ENCODE results near the gene SULT4A1. TPM values are rescaled to one million over a fixed set of nuclear protein-coding genes. Genes with fewer than 3 reads are reported as not detected.

The SULT4A1 gene
- total RNA-seq, 4 donors from 2014 or later = 0.25 to 0.46 TPM; not detected in 2

- TF ChIP-seq, protein P1, sequence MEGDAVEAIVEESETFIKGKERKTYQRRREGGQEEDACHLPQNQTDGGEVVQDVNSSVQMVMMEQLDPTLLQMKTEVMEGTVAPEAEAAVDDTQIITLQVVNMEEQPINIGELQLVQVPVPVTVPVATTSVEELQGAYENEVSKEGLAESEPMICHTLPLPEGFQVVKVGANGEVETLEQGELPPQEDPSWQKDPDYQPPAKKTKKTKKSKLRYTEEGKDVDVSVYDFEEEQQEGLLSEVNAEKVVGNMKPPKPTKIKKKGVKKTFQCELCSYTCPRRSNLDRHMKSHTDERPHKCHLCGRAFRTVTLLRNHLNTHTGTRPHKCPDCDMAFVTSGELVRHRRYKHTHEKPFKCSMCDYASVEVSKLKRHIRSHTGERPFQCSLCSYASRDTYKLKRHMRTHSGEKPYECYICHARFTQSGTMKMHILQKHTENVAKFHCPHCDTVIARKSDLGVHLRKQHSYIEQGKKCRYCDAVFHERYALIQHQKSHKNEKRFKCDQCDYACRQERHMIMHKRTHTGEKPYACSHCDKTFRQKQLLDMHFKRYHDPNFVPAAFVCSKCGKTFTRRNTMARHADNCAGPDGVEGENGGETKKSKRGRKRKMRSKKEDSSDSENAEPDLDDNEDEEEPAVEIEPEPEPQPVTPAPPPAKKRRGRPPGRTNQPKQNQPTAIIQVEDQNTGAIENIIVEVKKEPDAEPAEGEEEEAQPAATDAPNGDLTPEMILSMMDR (IDR thresholded peaks at IDR 0.05) = no peak
Measured at GRCh38 chr22:43850529-43850928, 11.8 kb downstream of the SULT4A1 start.

GRCh38 chr22:43849731-43850130, 12.6 kb downstream of the SULT4A1 start:
- TF ChIP-seq, protein P1 (IDR thresholded peaks at IDR 0.05) = no peak
- DNase-seq (ENCODE audit: low spot score) = no peak
- ATAC-seq (ENCODE audit: low FRiP score) = no peak

More at GRCh38 chr22:43850529-43850928, 11.8 kb downstream of the SULT4A1 start:
- DNase-seq (ENCODE audit: low spot score) (no peak), ATAC-seq (ENCODE audit: low FRiP score) (no peak)

- TF ChIP-seq, protein P1 (IDR thresholded peaks at IDR 0.05) = no peak
- no peak for ATAC-seq (ENCODE audit: low FRiP score)
- DNase-seq (ENCODE audit: low spot score) = no peak
Measured at GRCh38 chr22:43848366-43849171, 13.7 kb downstream of the SULT4A1 start.

DNA sequence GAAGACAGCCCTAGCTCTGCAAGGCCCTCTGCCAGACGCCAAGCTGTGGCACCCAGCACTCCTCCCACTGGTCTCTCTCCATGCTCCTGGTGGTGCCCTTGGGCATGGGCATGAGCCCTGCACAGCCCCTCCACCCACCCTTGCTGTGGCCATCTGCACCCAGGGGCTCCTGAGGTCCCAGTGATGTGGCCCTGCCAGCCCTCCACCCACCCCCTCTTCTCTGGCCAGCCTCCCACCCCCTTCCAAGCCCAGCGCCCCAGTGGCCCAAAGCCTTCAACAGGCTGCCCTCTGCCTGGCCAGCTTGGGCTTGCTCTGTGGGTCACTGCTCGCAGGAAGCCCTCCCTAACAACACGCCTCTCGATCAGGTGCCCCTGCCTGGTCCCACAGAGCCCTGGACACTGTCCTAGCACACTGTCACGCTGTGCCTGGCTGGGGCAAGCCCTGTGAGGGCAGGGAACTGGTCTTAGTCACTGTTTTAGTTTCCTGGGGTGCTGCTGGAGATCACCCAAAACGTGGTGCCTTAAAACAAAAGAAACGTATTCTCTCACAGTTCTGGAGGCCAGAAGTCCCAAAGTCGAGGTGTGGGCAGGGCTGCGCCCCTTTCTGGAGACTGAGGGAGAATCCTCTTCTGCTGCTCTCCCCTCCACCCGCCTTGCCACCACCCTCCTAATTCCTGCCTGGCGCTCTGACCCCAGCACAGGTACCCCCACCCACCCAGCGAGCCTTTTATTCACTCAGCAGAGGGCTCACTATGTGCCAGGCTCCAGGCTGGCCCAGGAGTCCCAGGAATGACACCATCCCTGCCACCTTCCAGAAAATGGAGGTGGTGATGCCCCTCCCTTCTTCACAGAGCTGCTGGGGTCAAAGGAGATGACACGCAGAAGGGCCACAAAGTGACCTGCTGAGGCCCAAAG, 14.7 kb downstream of the SULT4A1 start:
- no peak for ATAC-seq (ENCODE audit: low FRiP score)
- TF ChIP-seq, protein P1 (IDR thresholded peaks at IDR 0.05) = no peak
- no peak for DNase-seq (ENCODE audit: low spot score)

DNA sequence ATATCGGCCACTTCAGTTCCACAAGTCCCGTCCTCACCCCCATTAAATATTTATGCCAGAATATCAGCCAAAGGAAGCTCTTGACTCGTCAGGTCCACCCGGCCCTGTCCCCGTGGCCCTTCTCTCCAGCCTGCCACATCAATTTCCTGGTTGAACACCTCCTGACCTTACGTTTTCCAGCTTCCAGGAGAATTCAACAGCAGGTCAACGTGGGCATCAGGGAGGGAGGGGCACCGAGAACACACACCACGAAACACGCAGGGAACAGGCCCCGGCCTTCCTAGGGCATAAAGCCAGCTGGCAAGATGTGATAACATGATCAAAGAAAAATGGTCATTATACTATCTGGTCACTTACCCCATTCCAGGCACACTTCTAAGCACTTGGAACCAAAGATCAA, 15.3 kb downstream of the SULT4A1 start:
- ATAC-seq (ENCODE audit: low FRiP score) (no peak), DNase-seq (ENCODE audit: low spot score) (no peak)
- TF ChIP-seq, protein P1 (IDR thresholded peaks at IDR 0.05) = no peak

DNA sequence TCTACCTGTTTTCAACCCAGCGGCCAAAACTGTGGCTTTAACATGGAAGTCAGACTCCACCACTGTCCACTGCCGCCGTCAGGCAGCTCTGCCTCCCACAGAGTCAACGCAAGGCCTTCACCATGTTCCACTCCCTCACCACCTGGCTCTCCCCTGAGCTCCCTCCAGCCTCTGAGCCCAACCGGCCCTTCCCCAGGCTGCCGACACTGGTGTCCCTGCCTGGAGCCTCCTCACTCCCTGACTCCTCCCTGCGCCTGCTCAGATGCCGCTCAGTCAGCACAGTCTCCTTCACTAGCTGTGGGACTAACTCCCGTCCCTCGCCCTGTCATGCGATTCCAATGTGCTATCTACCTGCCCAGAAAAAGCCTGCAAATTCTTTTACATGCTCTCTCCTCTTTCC, 16.3 kb downstream of the SULT4A1 start:
- no peak for DNase-seq (ENCODE audit: low spot score)
- TF ChIP-seq, protein P1 (IDR thresholded peaks at IDR 0.05) = no peak
- no peak for ATAC-seq (ENCODE audit: low FRiP score)
